ENCODE data around the gene CENPX. TPM values are rescaled to one million over a fixed set of nuclear protein-coding genes. Genes with fewer than 3 reads are reported as not detected.

The CENPX gene
- total and polyA plus RNA-seq, 2 of the 13 experiments (the other 11 are each of a cell fraction or from before 2014, with no cell fraction given) = 92.7 to 170 TPM

DNA sequence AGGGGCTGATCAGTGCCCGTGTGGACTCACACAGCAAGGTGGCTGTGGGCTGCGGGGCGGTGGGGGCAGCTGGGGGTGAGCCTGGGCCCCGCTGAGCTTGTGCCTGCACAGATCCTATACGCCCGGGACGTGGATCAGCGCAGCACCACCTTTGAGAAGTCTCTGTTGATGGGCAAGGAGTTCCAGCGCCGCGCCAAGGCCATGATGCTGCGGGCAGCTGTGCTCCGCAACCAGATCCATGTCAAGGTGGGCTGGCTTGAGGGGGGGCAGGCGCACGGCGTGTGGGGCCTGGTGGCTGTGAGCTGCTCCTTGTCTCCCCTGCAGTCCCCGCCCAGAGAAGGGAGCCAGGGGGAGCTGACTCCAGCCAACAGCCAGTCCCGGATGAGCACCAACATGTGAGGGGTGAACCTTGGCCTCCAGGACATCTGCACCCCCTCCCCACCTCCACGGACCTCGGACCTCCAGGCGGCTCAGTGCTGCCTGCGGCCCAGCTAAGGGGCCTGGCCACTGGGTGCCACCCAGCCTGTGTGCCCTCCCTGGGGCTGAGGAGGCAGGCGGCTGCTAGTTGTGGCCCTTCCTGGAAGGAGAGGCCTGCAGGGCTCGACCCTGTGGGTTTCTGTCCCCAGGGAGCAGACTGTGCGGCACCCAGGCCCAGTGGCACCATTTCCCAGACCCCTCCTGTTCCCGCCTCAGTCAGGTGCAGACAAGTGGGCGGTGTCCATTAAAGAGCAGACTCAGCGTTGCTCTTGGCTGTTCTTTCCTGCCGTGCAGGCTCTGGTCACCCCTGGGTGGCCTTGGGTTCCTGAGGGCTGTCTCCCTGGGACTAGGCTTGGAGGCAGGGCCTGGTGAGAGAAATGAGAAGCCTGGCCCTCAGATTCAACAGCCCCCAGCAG lies 34.3 kb upstream of the CENPX start (continued):
- TF ChIP-seq, protein P1, sequence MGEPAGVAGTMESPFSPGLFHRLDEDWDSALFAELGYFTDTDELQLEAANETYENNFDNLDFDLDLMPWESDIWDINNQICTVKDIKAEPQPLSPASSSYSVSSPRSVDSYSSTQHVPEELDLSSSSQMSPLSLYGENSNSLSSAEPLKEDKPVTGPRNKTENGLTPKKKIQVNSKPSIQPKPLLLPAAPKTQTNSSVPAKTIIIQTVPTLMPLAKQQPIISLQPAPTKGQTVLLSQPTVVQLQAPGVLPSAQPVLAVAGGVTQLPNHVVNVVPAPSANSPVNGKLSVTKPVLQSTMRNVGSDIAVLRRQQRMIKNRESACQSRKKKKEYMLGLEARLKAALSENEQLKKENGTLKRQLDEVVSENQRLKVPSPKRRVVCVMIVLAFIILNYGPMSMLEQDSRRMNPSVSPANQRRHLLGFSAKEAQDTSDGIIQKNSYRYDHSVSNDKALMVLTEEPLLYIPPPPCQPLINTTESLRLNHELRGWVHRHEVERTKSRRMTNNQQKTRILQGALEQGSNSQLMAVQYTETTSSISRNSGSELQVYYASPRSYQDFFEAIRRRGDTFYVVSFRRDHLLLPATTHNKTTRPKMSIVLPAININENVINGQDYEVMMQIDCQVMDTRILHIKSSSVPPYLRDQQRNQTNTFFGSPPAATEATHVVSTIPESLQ (CRISPR knock-in tag; conservative IDR thresholded peaks at IDR 0.05) = no peak
- no peak for TF ChIP-seq DDIT3 (CRISPR knock-in tag; IDR thresholded peaks at IDR 0.05)
- TF ChIP-seq ZFP36L1 (CRISPR knock-in tag; IDR thresholded peaks at IDR 0.05) = no peak
- TF ChIP-seq ELF4 (CRISPR knock-in tag; IDR thresholded peaks at IDR 0.05; ENCODE audit: borderline replicate concordance) = no peak
- no peak; the same call in 1 of the 2 replicates for TF ChIP-seq DRAP1 (CRISPR knock-in tag; IDR thresholded peaks at IDR 0.05)
- TF ChIP-seq, protein P2, sequence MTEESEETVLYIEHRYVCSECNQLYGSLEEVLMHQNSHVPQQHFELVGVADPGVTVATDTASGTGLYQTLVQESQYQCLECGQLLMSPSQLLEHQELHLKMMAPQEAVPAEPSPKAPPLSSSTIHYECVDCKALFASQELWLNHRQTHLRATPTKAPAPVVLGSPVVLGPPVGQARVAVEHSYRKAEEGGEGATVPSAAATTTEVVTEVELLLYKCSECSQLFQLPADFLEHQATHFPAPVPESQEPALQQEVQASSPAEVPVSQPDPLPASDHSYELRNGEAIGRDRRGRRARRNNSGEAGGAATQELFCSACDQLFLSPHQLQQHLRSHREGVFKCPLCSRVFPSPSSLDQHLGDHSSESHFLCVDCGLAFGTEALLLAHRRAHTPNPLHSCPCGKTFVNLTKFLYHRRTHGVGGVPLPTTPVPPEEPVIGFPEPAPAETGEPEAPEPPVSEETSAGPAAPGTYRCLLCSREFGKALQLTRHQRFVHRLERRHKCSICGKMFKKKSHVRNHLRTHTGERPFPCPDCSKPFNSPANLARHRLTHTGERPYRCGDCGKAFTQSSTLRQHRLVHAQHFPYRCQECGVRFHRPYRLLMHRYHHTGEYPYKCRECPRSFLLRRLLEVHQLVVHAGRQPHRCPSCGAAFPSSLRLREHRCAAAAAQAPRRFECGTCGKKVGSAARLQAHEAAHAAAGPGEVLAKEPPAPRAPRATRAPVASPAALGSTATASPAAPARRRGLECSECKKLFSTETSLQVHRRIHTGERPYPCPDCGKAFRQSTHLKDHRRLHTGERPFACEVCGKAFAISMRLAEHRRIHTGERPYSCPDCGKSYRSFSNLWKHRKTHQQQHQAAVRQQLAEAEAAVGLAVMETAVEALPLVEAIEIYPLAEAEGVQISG (CRISPR knock-in tag; IDR thresholded peaks at IDR 0.05) = peak; percentile 61; the same call in 1 of the 2 replicates
- no peak for TF ChIP-seq HMG20B (CRISPR knock-in tag; conservative IDR thresholded peaks at IDR 0.05)
- TF ChIP-seq, protein P3, sequence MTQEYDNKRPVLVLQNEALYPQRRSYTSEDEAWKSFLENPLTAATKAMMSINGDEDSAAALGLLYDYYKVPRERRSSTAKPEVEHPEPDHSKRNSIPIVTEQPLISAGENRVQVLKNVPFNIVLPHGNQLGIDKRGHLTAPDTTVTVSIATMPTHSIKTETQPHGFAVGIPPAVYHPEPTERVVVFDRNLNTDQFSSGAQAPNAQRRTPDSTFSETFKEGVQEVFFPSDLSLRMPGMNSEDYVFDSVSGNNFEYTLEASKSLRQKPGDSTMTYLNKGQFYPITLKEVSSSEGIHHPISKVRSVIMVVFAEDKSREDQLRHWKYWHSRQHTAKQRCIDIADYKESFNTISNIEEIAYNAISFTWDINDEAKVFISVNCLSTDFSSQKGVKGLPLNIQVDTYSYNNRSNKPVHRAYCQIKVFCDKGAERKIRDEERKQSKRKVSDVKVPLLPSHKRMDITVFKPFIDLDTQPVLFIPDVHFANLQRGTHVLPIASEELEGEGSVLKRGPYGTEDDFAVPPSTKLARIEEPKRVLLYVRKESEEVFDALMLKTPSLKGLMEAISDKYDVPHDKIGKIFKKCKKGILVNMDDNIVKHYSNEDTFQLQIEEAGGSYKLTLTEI (CRISPR knock-in tag; conservative IDR thresholded peaks at IDR 0.05) = no peak
- 0 out of 2 replicates have a peak, but pooled peaks have one; percentile 49 for TF ChIP-seq ZMYM4 (CRISPR knock-in tag; IDR thresholded peaks at IDR 0.05)
- TF ChIP-seq LBX2 (CRISPR knock-in tag; IDR thresholded peaks at IDR 0.05; ENCODE audit: borderline replicate concordance) = no peak
- TF ChIP-seq GTF3A (CRISPR knock-in tag; conservative IDR thresholded peaks at IDR 0.05) = peak; percentile 46; the same call in 1 of the 2 replicates
- 0 out of 2 replicates have a peak, but pooled peaks have one; percentile 11 for TF ChIP-seq ZNF550 (CRISPR knock-in tag; IDR thresholded peaks at IDR 0.05; ENCODE audit: borderline replicate concordance)
- TF ChIP-seq DBP (CRISPR knock-in tag; IDR thresholded peaks at IDR 0.05; ENCODE audit: not compliant biosample characterization) = no peak
- peak; percentile 73; the same call in 1 of the 2 replicates for TF ChIP-seq SPEN (CRISPR knock-in tag; IDR thresholded peaks at IDR 0.05; ENCODE audit: low read depth)
- TF ChIP-seq DMTF1 (CRISPR knock-in tag; IDR thresholded peaks at IDR 0.05) = no peak
- no peak for TF ChIP-seq ZFP36L2 (CRISPR knock-in tag; IDR thresholded peaks at IDR 0.05)

Data from HepG2 (cell line).